Omental fat pad (tissue), 4 donors: ENCODE measurements around the gene GNG12. TPM values are rescaled to one million over a fixed set of nuclear protein-coding genes. Genes with fewer than 3 reads are reported as not detected.

ENCODE experiments used
- ATAC-seq: fragments of 150-250 bp; one replicate; pipeline ENCODE4 v1.9.1; 2016; ENCODE audit warnings: mild to moderate bottlenecking, moderate library complexity; ENCODE audit not compliant: low FRiP score
- DNase-seq: peaks from one replicate; pipeline ENCODE4 v3.0.0-alpha.2; 2019; ENCODE audit warnings: low spot score
- total RNA-seq, 4 donors: library from RNA; depleted of rRNA; stranded (reverse); fragments of >200 nt; gene quantifications; one replicate each; pipeline ENCODE4 v1.1.0, GENCODE V29; 2016
- TF ChIP-seq, protein P1 (sequence below), 3 donors: fragments of 450-650 bp; IDR thresholded peaks; one replicate each; pipeline ENCODE4 v1.5.1; 2016 to 2017; ENCODE audit warnings: antibody characterized with exemption in 3 of 3, mild to moderate bottlenecking in 3 of 3, moderate library complexity in 2 of 3

GNG12 gene
- total RNA-seq, 4 donors from 2014 or later: 77.0 to 117 (median 94.5) TPM

DNA sequence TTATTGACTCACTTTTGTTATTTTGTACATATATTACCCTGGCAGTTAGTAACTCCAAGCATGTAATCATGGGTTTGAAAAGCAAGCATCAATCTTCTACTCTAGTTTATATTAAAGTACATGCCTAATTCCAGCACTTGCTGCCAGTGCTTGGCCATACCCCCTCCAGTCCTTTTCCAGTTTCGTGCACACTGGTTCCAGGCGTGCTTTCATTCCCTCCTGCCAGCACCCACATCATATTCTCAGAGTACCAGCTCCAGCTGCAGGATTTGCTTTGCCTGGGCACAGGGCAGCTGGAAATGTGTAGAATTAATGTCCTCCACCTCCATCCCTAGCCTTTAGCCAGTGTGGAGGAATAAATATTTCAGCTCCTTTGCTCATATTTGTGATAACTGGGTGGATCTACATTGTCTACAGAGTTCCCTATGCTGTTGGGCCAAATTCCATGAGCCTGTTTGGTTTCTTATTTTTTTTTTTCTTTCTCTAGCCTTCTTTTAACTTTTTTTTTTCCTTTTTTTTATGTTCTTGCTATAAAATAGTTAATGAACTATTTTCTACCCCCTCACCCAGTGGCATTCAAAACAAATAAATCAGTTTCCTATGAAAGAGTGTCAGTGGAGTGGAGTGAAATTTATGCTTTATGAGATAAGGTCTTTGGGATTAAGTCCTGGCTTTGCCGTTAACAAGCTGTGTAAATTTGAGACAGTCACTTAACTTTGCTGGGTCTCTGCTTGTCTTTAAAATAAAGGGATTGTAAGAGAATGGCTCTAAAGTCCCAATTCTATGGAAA lies 2.6 kb upstream of the GNG12 start:
- no peak for ATAC-seq

DNA sequence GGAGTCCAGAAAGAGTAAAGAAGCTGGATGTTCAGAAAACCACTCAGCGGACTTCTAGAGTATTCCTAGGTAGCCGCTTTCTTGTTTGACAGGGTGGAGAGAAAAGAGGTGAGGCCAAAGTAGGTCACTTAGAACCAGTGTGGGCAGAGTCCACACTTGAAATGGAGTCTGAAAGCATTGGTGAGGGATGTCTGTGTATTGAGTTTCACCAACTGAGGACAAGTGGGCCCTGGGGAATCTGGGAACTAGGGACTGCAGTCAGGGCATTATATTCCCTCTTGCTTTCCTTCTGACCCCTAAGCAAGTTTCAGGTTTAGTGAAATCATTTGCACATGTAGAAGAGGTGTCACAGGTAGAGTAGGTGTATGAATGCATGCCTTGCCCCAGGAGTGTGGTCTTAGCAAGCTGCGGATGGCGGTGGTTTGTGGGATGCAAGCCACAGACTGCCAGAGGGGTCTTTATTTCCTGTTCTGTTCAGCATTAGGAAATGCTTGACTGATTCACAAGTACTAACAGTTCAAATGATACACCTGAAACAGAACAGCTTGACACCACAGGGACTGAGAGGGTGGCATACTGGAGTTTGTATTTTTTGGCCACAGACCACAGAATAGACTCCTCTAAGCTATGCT lies 1.1 kb upstream of the GNG12 start:
- TF ChIP-seq, protein P1, sequence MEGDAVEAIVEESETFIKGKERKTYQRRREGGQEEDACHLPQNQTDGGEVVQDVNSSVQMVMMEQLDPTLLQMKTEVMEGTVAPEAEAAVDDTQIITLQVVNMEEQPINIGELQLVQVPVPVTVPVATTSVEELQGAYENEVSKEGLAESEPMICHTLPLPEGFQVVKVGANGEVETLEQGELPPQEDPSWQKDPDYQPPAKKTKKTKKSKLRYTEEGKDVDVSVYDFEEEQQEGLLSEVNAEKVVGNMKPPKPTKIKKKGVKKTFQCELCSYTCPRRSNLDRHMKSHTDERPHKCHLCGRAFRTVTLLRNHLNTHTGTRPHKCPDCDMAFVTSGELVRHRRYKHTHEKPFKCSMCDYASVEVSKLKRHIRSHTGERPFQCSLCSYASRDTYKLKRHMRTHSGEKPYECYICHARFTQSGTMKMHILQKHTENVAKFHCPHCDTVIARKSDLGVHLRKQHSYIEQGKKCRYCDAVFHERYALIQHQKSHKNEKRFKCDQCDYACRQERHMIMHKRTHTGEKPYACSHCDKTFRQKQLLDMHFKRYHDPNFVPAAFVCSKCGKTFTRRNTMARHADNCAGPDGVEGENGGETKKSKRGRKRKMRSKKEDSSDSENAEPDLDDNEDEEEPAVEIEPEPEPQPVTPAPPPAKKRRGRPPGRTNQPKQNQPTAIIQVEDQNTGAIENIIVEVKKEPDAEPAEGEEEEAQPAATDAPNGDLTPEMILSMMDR (IDR thresholded peaks at IDR 0.05): no peak
- no peak for DNase-seq
- no peak for ATAC-seq

More for the DNA sequence above, 2.6 kb upstream of the GNG12 start:
- TF ChIP-seq, protein P1 (IDR thresholded peaks at IDR 0.05): no peak
- DNase-seq: no peak

DNA sequence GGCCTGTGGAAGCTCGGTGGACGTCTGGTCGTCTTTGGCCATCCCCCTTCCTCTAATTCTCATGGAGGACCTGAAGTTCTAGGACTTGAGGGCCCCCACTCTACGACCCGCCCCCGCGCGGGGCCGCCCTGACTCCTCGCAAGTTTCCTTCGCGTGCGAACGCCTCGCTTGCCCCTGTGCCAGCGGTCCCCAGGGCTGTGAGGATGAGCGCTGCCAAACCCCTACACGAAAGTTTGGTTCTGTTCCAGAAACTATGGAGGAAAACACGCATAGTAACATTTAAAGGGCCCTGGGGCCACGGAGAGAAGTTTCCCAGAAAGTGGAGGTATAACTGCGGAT lies 304 bp upstream of the GNG12 start:
- DNase-seq (no peak), ATAC-seq (peak; percentile 44)
- TF ChIP-seq, protein P1 (IDR thresholded peaks at IDR 0.05): no peak

DNA sequence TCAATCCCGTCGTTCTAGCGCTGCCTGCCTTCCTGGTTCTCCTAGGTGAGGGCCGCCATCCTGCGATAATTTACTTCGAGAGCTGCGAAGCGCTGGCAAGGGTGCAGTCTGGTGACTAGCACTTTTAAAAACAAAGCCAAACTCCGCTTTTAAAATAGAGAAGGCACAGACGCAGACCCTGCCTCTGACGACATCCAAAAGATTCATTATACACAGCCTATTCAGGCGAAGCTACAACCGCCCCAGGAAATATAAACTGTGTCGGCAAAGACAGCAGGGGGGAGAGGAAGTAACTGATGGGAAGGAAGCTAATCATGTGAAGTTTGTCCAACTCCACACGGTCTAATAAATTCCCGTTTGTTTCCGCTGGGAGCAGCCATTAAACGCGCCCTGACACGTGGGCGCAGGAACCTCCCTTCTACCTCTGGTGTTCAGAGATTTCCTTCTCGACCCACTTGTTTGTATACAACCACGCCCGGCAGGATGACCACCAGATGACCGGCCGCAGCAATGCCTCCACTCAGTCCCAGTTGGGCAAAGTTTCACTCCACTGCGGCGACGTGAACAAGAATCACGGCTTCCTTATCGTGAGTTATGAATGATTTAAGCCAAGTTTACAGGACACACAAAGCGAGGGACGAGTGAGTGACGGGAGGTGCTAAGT lies 1.3 kb downstream of the GNG12 start:
- TF ChIP-seq, protein P1 (IDR thresholded peaks at IDR 0.05): no peak
- ATAC-seq (peak; percentile 66), DNase-seq (peak; percentile 47)

DNA sequence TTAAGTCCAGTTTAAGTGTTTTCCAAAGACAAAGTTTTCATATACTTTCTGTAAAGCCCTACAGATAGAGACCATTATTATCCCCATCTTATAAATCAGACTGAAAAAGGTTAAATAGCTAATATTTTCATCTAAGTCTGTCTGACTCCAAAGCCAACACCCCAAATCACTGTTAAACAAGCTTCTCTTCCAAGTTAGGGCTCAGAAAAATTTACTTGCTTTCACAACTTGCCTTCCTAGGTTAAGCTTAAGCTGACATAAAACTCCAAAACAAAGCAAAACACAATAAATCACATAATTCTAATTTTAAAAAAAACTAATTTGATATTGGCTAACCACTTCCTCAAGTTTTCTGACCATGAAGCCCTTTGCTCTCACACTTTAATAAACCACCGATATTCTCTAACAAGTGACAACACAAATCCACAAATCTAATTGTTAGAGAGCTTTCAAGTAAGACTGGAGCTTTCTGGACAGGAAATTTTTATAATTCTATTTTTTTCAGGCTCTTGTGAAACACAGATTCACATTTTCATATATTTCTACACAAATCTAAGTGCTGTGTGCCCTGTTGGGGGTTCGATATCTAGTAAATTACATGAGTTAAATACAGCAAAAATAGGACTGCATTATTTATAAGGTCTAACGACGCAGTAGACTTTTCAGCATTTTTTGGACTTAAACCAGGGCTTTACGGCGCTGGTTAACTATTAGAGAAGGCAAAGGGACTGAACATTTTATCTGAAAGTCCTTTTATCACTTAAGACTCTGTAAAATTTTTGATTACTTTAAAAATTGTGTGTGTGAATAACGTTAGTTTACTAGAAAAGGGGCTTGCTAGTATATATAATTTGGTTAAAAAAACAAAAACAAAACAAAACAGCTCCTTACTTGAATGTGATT lies 2.1 kb downstream of the GNG12 start:
- ATAC-seq: no peak
- TF ChIP-seq, protein P1 (IDR thresholded peaks at IDR 0.05): no peak
- DNase-seq: no peak

DNA sequence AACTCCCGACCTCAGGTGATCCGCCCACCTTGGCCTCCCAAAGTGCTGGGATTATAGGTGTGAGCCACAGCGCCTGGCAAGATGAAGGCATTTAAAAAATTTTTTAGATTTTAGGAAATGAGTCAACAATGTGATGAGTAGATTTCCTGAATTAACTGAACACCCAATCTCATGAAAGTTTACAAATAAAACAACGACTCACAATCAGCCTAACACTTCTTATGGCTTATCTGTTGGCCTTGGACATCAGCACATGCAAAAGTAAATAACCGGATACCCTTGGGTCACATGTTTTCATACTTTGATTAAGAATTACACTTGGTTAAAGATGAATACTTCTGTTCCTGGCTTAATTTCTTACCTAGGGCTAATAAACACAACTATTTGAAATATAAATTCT lies 3.0 kb downstream of the GNG12 start:
- ATAC-seq: no peak
- TF ChIP-seq, protein P1 (IDR thresholded peaks at IDR 0.05): no peak

More for the DNA sequence above, 3.0 kb downstream of the GNG12 start:
- DNase-seq: no peak
